Measurements from ENCODE around the gene ENPEP.

- no peak for TF ChIP-seq CTCF (IDR thresholded peaks at IDR 0.05)
- TF ChIP-seq EP300 (IDR thresholded peaks at IDR 0.05) = no peak
These were observed 44.9 kb downstream of the ENPEP start for GRCh38 chr4:110520886-110521285.
